Measurements from ENCODE around the gene ZNF527. TPM values are rescaled to one million over a fixed set of nuclear protein-coding genes. Genes with fewer than 3 reads are reported as not detected.

The ZNF527 gene
- 3.3 and 3.7 TPM in 2 replicates for total RNA-seq

DNA sequence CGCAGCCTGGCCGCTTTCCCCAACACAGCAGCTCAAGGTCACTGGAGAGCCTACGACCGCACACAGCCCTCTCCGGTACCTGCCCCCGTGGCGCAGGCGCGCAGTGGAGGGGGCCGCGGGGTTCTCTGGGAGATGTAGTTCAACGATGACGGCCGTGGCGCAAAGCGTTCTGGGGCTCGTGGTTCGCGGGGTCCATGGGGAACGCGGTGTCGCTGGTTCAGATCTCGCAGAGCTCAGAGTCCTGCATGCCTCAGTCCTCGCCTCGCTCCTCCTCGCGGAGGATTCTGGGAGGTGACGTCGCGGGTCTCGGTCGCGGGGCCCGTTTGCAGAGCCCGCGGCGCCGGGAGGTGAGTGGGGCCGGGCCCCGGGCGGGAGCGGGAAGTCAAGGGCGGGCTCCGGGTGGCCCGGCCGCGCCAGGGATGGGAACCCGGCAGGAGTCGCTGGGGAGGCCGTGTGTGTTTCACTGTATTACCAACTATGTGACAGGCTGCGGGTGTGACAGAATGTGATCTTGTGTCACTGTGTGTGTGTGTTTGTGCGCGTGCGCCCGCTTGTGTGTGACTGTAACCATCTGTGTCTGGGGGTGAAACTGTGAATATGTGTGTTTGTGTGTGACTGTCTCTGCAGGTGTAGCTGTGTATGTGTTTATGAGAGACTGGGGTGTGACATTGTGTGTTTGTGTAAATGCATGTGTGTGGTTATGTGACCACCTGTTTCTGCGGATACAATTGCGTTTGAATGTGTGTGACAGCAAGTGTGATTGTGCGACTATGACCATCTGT, at the start of gene ZNF527:
Gene ZNF527 (plus strand): TSS at position 220 of the 782 bp plus-strand sequence. CDS start 3,100 bp downstream, outside the sequence.

Other genes starting within 250 kb of the ZNF527 start
- 3.1 and 6.6 TPM in 2 replicates for gene ZNF585A, start 198.4 kb upstream of the ZNF527 start, total RNA-seq
- gene ZNF585B, start 160.6 kb upstream of the ZNF527 start, total RNA-seq: 14.7 and 18.0 TPM in 2 replicates
- gene ZNF383, start 152.9 kb upstream of the ZNF527 start, total RNA-seq: 4.0 and 5.5 TPM in 2 replicates
- gene ZNF569, start 96.3 kb downstream of the ZNF527 start, total RNA-seq: 4.0 and 6.1 TPM in 2 replicates
- gene ZNF570, start 98.3 kb downstream of the ZNF527 start, total RNA-seq: 4.7 and 4.8 TPM in 2 replicates
- 0.20 and 0.73 TPM in 2 replicates for gene ZNF793, start 135.8 kb downstream of the ZNF527 start, total RNA-seq
- 1.1 and 1.4 TPM in 2 replicates for gene ZNF571, start 223.7 kb downstream of the ZNF527 start, total RNA-seq
- 0.20 TPM in 1 of 2 replicates, not detected in the other for gene ZNF540, start 223.8 kb downstream of the ZNF527 start, total RNA-seq

Data from subcutaneous preadipocyte (primary cell).